ENCODE measurements around the gene RSBN1L. TPM values are rescaled to one million over a fixed set of nuclear protein-coding genes. Genes with fewer than 3 reads are reported as not detected.

The RSBN1L gene
- polyA plus RNA-seq, 1 experiment = 2.8 TPM

DNA sequence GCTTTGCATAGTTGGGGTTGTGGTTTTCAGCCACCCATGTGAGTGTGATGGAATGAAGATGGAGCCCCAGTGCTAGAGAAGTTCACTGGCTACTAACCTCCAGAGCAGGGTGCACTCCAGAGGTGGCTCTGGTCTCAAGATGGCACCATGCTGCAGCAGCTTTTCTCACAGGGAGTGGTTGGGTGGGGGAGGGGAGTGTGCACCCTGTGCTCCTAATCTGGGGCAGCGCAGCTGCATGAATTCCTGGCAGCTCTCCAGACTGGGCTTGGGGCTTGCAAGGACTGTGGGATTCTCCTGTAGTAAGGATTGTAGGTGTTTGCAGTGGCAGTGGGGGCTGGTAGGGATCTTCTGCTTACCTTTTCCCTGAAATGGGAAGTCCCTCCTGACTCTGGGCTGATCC, 126.0 kb downstream of the RSBN1L start:
- TF ChIP-seq, protein P1, sequence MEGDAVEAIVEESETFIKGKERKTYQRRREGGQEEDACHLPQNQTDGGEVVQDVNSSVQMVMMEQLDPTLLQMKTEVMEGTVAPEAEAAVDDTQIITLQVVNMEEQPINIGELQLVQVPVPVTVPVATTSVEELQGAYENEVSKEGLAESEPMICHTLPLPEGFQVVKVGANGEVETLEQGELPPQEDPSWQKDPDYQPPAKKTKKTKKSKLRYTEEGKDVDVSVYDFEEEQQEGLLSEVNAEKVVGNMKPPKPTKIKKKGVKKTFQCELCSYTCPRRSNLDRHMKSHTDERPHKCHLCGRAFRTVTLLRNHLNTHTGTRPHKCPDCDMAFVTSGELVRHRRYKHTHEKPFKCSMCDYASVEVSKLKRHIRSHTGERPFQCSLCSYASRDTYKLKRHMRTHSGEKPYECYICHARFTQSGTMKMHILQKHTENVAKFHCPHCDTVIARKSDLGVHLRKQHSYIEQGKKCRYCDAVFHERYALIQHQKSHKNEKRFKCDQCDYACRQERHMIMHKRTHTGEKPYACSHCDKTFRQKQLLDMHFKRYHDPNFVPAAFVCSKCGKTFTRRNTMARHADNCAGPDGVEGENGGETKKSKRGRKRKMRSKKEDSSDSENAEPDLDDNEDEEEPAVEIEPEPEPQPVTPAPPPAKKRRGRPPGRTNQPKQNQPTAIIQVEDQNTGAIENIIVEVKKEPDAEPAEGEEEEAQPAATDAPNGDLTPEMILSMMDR (IDR thresholded peaks at IDR 0.05; ENCODE audit: insufficient read depth, low read depth, low read length) = no peak
- CTCF ChIA-PET = interaction anchor here (1.2 kb wide), 1 partner anchor 19 kb away, joined by 4 read pairs; no protein-coding TSS in a partner anchor
- peaks cover 2% of the 10 kb centered on the region; the same call in 1 of the 2 replicates for H3K36me3 ChIP-seq (ENCODE audit: control insufficient read depth, insufficient read depth, low read length)
- no peak overlapping the region for H3K4me3 ChIP-seq (ENCODE audit: low read depth, low read length)
- POLR2A ChIA-PET = no interaction called here
- H3K27me3 ChIP-seq (ENCODE audit: control insufficient read depth, insufficient read depth, low read length) = no peaks in the 10 kb centered on the region
- DNase-seq (ENCODE audit: low read depth) = no peak

DNA sequence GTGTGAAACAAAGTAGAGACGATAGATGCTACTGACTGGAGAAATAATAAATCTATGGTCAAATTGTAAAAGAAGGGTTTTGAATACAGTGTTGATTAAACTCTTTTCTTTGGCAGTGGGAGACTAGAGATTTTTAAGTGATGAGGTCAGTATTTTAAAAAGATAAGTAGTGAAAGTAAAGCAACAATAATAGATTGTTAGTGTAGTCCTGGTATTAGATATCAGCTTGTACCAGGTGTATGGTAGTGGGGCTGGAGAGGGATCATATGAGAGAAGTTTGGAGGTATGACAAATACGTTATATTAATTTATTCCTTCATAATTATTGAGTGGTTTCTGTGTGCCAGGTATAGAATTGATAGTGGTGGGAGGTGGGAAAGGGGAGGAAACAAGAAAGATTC, 127.5 kb downstream of the RSBN1L start:
- Histone ChIP-seq H3K27me3 (ENCODE audit: control insufficient read depth, insufficient read depth, low read length) (no peaks in the 10 kb centered on the region), H3K36me3 (ENCODE audit: control insufficient read depth, insufficient read depth, low read length) (peaks cover 2% of the 10 kb centered on the region; the same call in 1 of the 2 replicates), H3K4me3 (ENCODE audit: low read depth, low read length) (no peak overlapping the region)
- POLR2A ChIA-PET = no interaction called here
- CTCF ChIA-PET = interaction anchor here (1.3 kb wide), 1 partner anchor 168 kb away, joined by 3 read pairs; no protein-coding TSS in a partner anchor
- TF ChIP-seq, protein P1 (IDR thresholded peaks at IDR 0.05; ENCODE audit: insufficient read depth, low read depth, low read length) = no peak
- no peak for DNase-seq (ENCODE audit: low read depth)

DNA sequence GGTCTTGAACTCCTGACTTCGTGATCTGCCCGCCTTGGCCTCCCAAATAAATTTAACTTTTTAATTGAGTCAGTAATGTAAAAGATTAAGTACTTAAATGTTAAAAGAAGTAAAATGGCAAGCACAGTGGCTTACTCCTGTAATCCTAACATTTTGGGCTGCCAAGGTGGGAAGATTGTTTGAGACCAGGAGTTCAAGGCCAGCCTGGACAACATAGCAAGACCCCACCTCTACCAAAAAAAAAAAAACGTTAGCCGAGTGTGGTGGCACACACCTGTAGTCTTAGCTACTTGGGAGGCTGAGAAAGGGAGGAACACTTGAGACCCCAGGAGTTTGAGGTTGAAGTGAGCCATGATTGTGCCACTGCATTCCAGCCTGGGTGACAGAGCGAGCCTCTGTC, 128.4 kb downstream of the RSBN1L start:
- no peaks in the 10 kb centered on the region for H3K27me3 ChIP-seq (ENCODE audit: control insufficient read depth, insufficient read depth, low read length)
- no peak overlapping the region for H3K4me3 ChIP-seq (ENCODE audit: low read depth, low read length)
- ChIA-PET CTCF (no interaction called here), POLR2A (no interaction called here)
- TF ChIP-seq, protein P1 (IDR thresholded peaks at IDR 0.05; ENCODE audit: insufficient read depth, low read depth, low read length) = no peak
- DNase-seq (ENCODE audit: low read depth) = no peak
- peaks cover 2% of the 10 kb centered on the region; the same call in 1 of the 2 replicates for H3K36me3 ChIP-seq (ENCODE audit: control insufficient read depth, insufficient read depth, low read length)

DNA sequence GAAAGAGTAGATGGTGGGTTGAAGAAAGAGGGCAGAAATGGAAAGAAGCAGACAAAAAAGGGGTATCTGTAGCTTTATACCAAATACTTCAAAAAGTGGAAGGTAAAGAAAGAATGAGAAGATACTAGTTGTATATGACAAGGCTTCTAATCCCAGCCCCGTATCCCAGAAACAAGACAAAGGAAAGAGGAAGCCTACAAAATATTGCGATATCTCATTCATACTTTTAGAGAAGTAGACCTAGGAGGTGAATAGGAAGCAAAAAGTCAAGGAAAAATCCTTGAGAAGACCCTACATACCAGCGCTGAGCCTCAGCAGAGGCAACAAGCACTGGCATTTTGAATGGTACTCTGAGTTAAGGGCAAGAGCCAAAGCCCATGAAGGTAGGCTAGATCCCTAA, 128.9 kb downstream of the RSBN1L start:
- ChIA-PET CTCF (no interaction called here), POLR2A (no interaction called here)
- no peak overlapping the region for H3K4me3 ChIP-seq (ENCODE audit: low read depth, low read length)
- peaks cover 2% of the 10 kb centered on the region; the same call in 1 of the 2 replicates for H3K36me3 ChIP-seq (ENCODE audit: control insufficient read depth, insufficient read depth, low read length)
- DNase-seq (ENCODE audit: low read depth) = no peak
- TF ChIP-seq, protein P1 (IDR thresholded peaks at IDR 0.05; ENCODE audit: insufficient read depth, low read depth, low read length) = no peak
- H3K27me3 ChIP-seq (ENCODE audit: control insufficient read depth, insufficient read depth, low read length) = no peaks in the 10 kb centered on the region

DNA sequence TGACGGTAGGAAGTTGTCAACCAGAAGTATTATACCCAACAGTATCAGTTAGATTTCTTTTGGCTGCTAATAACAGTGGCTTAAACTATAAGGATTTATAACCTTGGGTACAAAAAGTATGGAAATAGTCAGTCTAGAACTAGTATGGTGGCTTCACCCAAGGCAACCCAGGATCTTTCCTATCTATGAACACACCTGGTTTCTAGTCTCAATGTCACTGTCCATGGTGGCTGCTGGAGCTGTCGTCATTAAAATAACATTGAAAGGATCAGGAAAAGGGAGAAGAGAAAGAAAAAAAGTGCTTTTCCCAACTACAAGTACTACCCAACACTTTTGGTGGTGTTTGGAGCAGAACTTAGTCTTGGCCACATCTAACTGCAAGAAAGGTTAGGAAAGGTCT, 130.0 kb downstream of the RSBN1L start:
- POLR2A ChIA-PET = no interaction called here
- TF ChIP-seq, protein P1 (IDR thresholded peaks at IDR 0.05; ENCODE audit: insufficient read depth, low read depth, low read length) = no peak
- CTCF ChIA-PET = no interaction called here

More for the DNA sequence above, 130.0 kb downstream of the RSBN1L start:
- no peak for DNase-seq (ENCODE audit: low read depth)
- Histone ChIP-seq H3K4me3 (ENCODE audit: low read depth, low read length) (no peak overlapping the region), H3K36me3 (ENCODE audit: control insufficient read depth, insufficient read depth, low read length) (peaks cover 2% of the 10 kb centered on the region; the same call in 1 of the 2 replicates), H3K27me3 (ENCODE audit: control insufficient read depth, insufficient read depth, low read length) (no peaks in the 10 kb centered on the region)
